GM18858 (cell line): Measurements from ENCODE around the gene ASCC1.

Experiments used
- ATAC-seq: cut with Tn5 transposase; IDR thresholded peaks from one replicate; pipeline ENCODE4 v1.9.1; 2021; ENCODE audit not compliant: unreplicated experiment

ASCC1 gene

GRCh38 chr10:72105098-72105475 lies 111.0 kb downstream of the ASCC1 start:
- no peak for ATAC-seq

- no peak for ATAC-seq
These were observed 111.5 kb downstream of the ASCC1 start for GRCh38 chr10:72104472-72105097.

GRCh38 chr10:72099600-72099921 lies 116.5 kb downstream of the ASCC1 start:
- ATAC-seq, result no peak

- ATAC-seq, result no peak
These were observed 117.1 kb downstream of the ASCC1 start for GRCh38 chr10:72098836-72099599.

GRCh38 chr10:72098301-72098835 lies 117.7 kb downstream of the ASCC1 start:
- ATAC-seq, result no peak

- ATAC-seq, result no peak
These were observed 118.4 kb downstream of the ASCC1 start for GRCh38 chr10:72097448-72098300.

- no peak for ATAC-seq
These were observed 119.7 kb downstream of the ASCC1 start for GRCh38 chr10:72096115-72097000.

GRCh38 chr10:72095195-72095594 lies 120.9 kb downstream of the ASCC1 start:
- no peak for ATAC-seq

- ATAC-seq, result no peak
These were observed 121.5 kb downstream of the ASCC1 start for GRCh38 chr10:72094574-72094973.

GRCh38 chr10:72093450-72093849 lies 122.6 kb downstream of the ASCC1 start:
- ATAC-seq, result no peak

- no peak for ATAC-seq
These were observed 123.1 kb downstream of the ASCC1 start for GRCh38 chr10:72092987-72093386.

GRCh38 chr10:72092171-72092924 lies 123.7 kb downstream of the ASCC1 start:
- no peak for ATAC-seq

GRCh38 chr10:72090326-72090725 lies 125.8 kb downstream of the ASCC1 start:
- no peak for ATAC-seq

GRCh38 chr10:72089618-72090017 lies 126.5 kb downstream of the ASCC1 start:
- no peak for ATAC-seq

- ATAC-seq, result no peak
These were observed 127.0 kb downstream of the ASCC1 start for GRCh38 chr10:72088889-72089575.

- ATAC-seq, result no peak
These were observed 127.8 kb downstream of the ASCC1 start, which contains the start of gene SPOCK2 for GRCh38 chr10:72087969-72088888. Gene SPOCK2, minus strand, starts transcription at chr10:72088551. Its CDS starts 223 bp downstream, at chr10:72088328.

GRCh38 chr10:72087392-72087968 lies 128.6 kb downstream of the ASCC1 start:
- ATAC-seq, result no peak
